Panc1 (cell line): ENCODE measurements around the gene NPSR1. TPM values are rescaled to one million over a fixed set of nuclear protein-coding genes. Genes with fewer than 3 reads are reported as not detected.

Experiments used
- ATAC-seq: fragments of 200-7000 bp; cut with Tn5 transposase; 2 replicates; pipeline ENCODE4 v1.9.1; 2020; ENCODE audit warnings: mild to moderate bottlenecking, moderate library complexity
- BruUV-seq: library from RNA; stranded (reverse); fragments of 400-500 nt; replicated peaks from 2 replicates; lab custom pipeline; 2021; lab: Mats Ljungman, UMichigan
- CTCF ChIA-PET: fragments of 300-600 bp; sonication (Branson Sonifier 250); formaldehyde crosslinking; loops from one replicate; lab custom pipeline; 2022; ENCODE audit warnings: antibody characterized with exemption; lab: Charles Lee
- POLR2A ChIA-PET: fragments of 300-600 bp; sonication (Branson Sonifier 250); formaldehyde crosslinking; loops from one replicate; lab custom pipeline; 2022; ENCODE audit warnings: antibody characterized with exemption; lab: Charles Lee
- DNase-seq: peaks from one replicate; pipeline ENCODE4 v3.0.0-alpha.2; 2010; ENCODE audit warnings: low read depth, low spot score
- H3K27ac ChIP-seq: 2 replicates; pipeline ENCODE4 v1.5.1; 2011; ENCODE audit warnings: mild to moderate bottlenecking, low read length, inconsistent platforms
- H3K27me3 ChIP-seq: fragments of 200-500 bp; sonication (Bioruptor generic); 2 replicates; pipeline ENCODE4 v1.6.0; 2014; ENCODE audit warnings: low read length, inconsistent platforms; ENCODE audit not compliant: control insufficient read depth, insufficient read depth
- H3K36me3 ChIP-seq: fragments of 200-500 bp; sonication (Bioruptor generic); 2 replicates; pipeline ENCODE4 v1.5.1; 2014; ENCODE audit warnings: inconsistent platforms, mild to moderate bottlenecking, low read length, moderate library complexity; ENCODE audit not compliant: control insufficient read depth, insufficient read depth
- H3K4me1 ChIP-seq: 2 replicates; pipeline ENCODE4 v1.5.1; 2011; ENCODE audit warnings: inconsistent platforms, mild to moderate bottlenecking, low read length, moderate library complexity; ENCODE audit not compliant: control insufficient read depth, insufficient read depth
- H3K4me3 ChIP-seq, 2 experiments: 2 replicates each; pipeline ENCODE4 v1.5.1; 2011 to 2012; ENCODE audit warnings: low read depth in 2 of 2, low read length in 2 of 2, mild to moderate bottlenecking in 2 of 2, inconsistent platforms in 1 of 2, moderate library complexity in 1 of 2
- H3K9me3 ChIP-seq: fragments of 200-500 bp; sonication (Bioruptor generic); 2 replicates; pipeline ENCODE4 v1.5.1; 2014; ENCODE audit warnings: low read depth, mild to moderate bottlenecking, inconsistent platforms, low read length, moderate library complexity; ENCODE audit not compliant: control insufficient read depth, insufficient read depth
- POLR2AphosphoS5 ChIP-seq: IDR thresholded peaks from 2 replicates; pipeline ENCODE4 v1.6.1; 2012; ENCODE audit warnings: mild to moderate bottlenecking, low read depth, low read length, moderate library complexity
- REST ChIP-seq, 2 experiments: IDR thresholded peaks; 2 replicates each; pipeline ENCODE4 v1.6.1; 2011 to 2012; ENCODE audit warnings: low read depth in 2 of 2, control low read depth in 1 of 2, low read length in 1 of 2, mild to moderate bottlenecking in 1 of 2, moderate library complexity in 1 of 2; ENCODE audit not compliant: insufficient read depth in 1 of 2
- SIN3A ChIP-seq: IDR thresholded peaks from 2 replicates; pipeline ENCODE4 v1.6.1; 2012; ENCODE audit warnings: low read depth, mild to moderate bottlenecking, low read length, moderate library complexity, borderline replicate concordance; ENCODE audit not compliant: insufficient read depth
- TCF7L2 ChIP-seq: IDR thresholded peaks from 2 replicates; pipeline ENCODE4 v1.6.1; 2011; ENCODE audit warnings: mild to moderate bottlenecking, low read depth, low read length, inconsistent platforms
- in situ Hi-C: cut with HindIII; loops from 2 replicates; pipeline ENCODE4 v1.10.0; 2016; ENCODE audit warnings: low sequenced_read_pairs, low pct_unique_long_range_greater_than_20kb
- intact Hi-C: fragments of 100-400 bp; cut with micrococcal nuclease; formaldehyde crosslinking; loops from one replicate; pipeline ENCODE4 v1.10.0; 2022; ENCODE audit not compliant: unreplicated experiment
- total RNA-seq: library from RNA; stranded (reverse); gene quantifications from one replicate; pipeline ENCODE4 v1.2.1, GENCODE V29; 2021; ENCODE audit not compliant: unreplicated experiment
- TF ChIP-seq, protein P1 (sequence below): fragments of 450-650 bp; IDR thresholded peaks from 2 replicates; pipeline ENCODE4 v1.5.1; 2017; ENCODE audit warnings: mild to moderate bottlenecking

Gene NPSR1
- total RNA-seq, 1 experiment from 2014 or later, result not detected

DNA sequence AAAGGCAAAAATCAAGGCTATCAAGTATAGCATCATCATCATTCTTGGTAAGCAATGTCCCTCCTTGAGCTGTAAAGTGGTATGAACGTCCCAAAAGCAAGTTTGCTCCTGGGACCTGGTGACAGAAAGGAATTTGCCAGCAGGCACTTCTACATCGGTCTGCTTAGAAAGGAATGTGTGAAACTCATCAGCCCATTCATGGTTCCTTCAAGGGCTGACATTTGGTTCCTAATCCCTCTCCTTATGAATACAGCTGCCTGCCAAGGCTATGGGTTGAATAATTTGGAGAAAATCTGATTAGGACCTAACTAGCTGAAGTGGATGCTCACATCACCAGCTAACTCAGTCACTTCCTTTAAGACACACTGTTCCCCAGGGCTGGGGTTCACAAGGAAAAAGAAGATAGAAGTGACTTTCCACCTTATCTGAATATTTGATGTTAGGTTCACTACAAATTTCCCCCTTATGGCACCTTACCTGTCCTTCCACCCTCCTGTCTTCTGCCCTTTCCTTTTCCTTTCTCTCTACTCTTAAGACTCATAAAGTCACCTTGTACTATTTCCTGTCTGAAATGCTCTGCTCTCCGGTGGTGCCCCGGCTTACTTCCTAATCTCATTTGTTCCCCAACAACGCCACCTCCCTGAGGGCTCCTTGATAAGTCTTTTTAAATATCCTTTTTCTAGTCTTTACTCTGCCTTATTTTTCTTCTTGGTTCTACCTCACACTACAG lies 187.1 kb downstream of the NPSR1 start:
- Histone ChIP-seq H3K36me3 (no peaks in the 10 kb centered on the region), H3K4me3 (no peak overlapping the region), H3K4me1 (no peaks in the 10 kb centered on the region), H3K27ac (no peak overlapping the region), H3K9me3 (no peaks in the 10 kb centered on the region), H3K27me3 (no peaks in the 10 kb centered on the region)
- no peak for DNase-seq
- intact Hi-C loops (no loop called here), in situ Hi-C loops (no loop called here)
- no peak for ATAC-seq
- POLR2A ChIA-PET, result no interaction called here
- BruUV-seq, result no TSS peak
- TF ChIP-seq TCF7L2 (no peak), REST (IDR thresholded peaks at IDR 0.05; ENCODE audit: insufficient read depth in 1 of 2, low read depth in 2 of 2, low read length in 1 of 2) (no peak), POLR2AphosphoS5 (no peak), SIN3A (no peak)
- TF ChIP-seq, protein P1, sequence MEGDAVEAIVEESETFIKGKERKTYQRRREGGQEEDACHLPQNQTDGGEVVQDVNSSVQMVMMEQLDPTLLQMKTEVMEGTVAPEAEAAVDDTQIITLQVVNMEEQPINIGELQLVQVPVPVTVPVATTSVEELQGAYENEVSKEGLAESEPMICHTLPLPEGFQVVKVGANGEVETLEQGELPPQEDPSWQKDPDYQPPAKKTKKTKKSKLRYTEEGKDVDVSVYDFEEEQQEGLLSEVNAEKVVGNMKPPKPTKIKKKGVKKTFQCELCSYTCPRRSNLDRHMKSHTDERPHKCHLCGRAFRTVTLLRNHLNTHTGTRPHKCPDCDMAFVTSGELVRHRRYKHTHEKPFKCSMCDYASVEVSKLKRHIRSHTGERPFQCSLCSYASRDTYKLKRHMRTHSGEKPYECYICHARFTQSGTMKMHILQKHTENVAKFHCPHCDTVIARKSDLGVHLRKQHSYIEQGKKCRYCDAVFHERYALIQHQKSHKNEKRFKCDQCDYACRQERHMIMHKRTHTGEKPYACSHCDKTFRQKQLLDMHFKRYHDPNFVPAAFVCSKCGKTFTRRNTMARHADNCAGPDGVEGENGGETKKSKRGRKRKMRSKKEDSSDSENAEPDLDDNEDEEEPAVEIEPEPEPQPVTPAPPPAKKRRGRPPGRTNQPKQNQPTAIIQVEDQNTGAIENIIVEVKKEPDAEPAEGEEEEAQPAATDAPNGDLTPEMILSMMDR, result no peak
- CTCF ChIA-PET, result no interaction called here

DNA sequence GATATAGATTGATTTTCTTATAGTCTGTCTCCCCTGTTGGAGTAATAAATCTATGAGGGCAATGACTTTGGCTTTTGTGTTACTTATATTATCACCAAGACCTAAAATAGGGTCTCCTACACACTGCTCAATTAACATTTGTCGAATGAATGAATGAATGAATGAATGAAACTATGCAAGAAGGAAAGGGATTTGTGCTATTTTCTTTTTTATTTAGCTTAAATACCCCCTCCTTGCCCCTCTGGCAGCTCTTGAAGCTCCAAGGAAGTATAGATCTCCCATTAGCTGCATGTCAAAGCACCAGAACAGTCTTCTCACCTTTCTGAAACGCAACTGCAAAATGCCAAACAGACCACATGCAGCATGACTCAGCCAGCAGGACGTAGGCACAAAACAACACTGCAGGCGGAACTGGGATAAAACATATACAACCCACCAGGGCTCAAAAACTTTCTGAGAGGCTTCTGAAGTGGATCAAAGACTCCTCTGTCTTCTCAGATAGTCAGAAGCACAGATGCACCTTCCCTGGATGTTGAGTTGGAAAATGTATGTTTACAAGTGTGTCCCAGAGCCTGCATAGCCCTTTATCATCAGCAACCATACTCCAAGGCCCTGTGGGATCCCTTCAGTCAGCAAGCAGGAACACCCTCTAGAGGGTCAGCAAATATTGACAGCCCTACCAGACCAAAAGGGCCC lies 187.8 kb downstream of the NPSR1 start:
- ATAC-seq, result peak; percentile 51
- Histone ChIP-seq H3K4me1 (no peaks in the 10 kb centered on the region), H3K27me3 (no peaks in the 10 kb centered on the region), H3K36me3 (no peaks in the 10 kb centered on the region), H3K9me3 (no peaks in the 10 kb centered on the region), H3K27ac (no peak overlapping the region), H3K4me3 (no peak overlapping the region)
- no peak for DNase-seq
- TF ChIP-seq TCF7L2, result no peak
- TF ChIP-seq, protein P1, result 0 out of 2 replicates have a peak, but pooled peaks have one; percentile 9
- in situ Hi-C loops (no loop called here), intact Hi-C loops (no loop called here)
- ChIA-PET CTCF (no interaction called here), POLR2A (no interaction called here)
- BruUV-seq, result no TSS peak
